MCF 10A (cell line): ENCODE data around the gene LSP1. TPM values are rescaled to one million over a fixed set of nuclear protein-coding genes. Genes with fewer than 3 reads are reported as not detected.

Experiments
- BruUV-seq: library from RNA; stranded (reverse); fragments of 400-500 nt; replicated peaks from 2 replicates; lab custom pipeline; 2021; lab: Mats Ljungman, UMichigan
- CTCF ChIA-PET: fragments of 300-600 bp; sonication (Branson Sonifier 250); formaldehyde crosslinking; extraction: SDS; loops from one replicate; lab custom pipeline; 2021; ENCODE audit warnings: antibody characterized with exemption, inconsistent platforms; lab: Yijun Ruan, JAX
- POLR2A ChIA-PET: fragments of 300-600, 350-650 bp; sonication (Branson Sonifier 250); formaldehyde crosslinking; extraction: SDS; loops from one replicate; lab custom pipeline; 2020; ENCODE audit warnings: antibody characterized with exemption, inconsistent platforms; lab: Yijun Ruan, JAX
- DNase-seq: peaks from one replicate; pipeline ENCODE4 v3.0.0-alpha.2; 2018; ENCODE audit not compliant: unreplicated experiment
- H3K27ac Mint-ChIP-seq: one replicate; pipeline ENCODE4 v1.8.0; 2022; ENCODE audit warnings: mild to moderate bottlenecking, low read depth, mixed read lengths; ENCODE audit not compliant: unreplicated experiment
- H3K27me3 Mint-ChIP-seq: one replicate; pipeline ENCODE4 v1.8.0; 2022; ENCODE audit warnings: mixed read lengths; ENCODE audit not compliant: insufficient read depth, unreplicated experiment
- H3K36me3 Mint-ChIP-seq: one replicate; pipeline ENCODE4 v1.8.0; 2022; ENCODE audit warnings: mild to moderate bottlenecking, moderate library complexity, mixed read lengths; ENCODE audit not compliant: insufficient read depth, unreplicated experiment
- H3K4me1 Mint-ChIP-seq: one replicate; pipeline ENCODE4 v1.8.0; 2022; ENCODE audit warnings: mixed read lengths; ENCODE audit not compliant: insufficient read depth, unreplicated experiment
- H3K4me3 Mint-ChIP-seq: one replicate; pipeline ENCODE4 v1.8.0; 2022; ENCODE audit warnings: mild to moderate bottlenecking, moderate library complexity, mixed read lengths; ENCODE audit not compliant: unreplicated experiment
- H3K9me3 Mint-ChIP-seq: one replicate; pipeline ENCODE4 v1.8.0; 2022; ENCODE audit warnings: mixed read lengths; ENCODE audit not compliant: unreplicated experiment
- CTCF ChIP-seq: fragments of 200-600 bp; IDR thresholded peaks from one replicate; pipeline ENCODE4 v1.8.0; 2022; ENCODE audit warnings: antibody characterized with exemption, mild to moderate bottlenecking; ENCODE audit not compliant: unreplicated experiment
- intact Hi-C: fragments of 100-400 bp; cut with micrococcal nuclease; formaldehyde crosslinking; loops from 2 replicates; pipeline ENCODE4 v1.14.1; 2022
- total RNA-seq: library from RNA; stranded (reverse); gene quantifications from 2 replicates; pipeline ENCODE4 v1.2.3, GENCODE V29; 2022

Gene LSP1
- total RNA-seq, 1 experiment from 2014 or later = 3.7 TPM

- no TSS peak for BruUV-seq
- Mint-ChIP-seq H3K27me3 (peaks cover 20% of the 10 kb centered on the region), H3K27ac (no peak overlapping the region), H3K9me3 (no peaks in the 10 kb centered on the region), H3K4me3 (no peak overlapping the region), H3K4me1 (peaks cover 5% of the 10 kb centered on the region), H3K36me3 (no peaks in the 10 kb centered on the region)
- ChIA-PET POLR2A (no interaction called here), CTCF (no interaction called here)
- intact Hi-C loops = no loop called here
- TF ChIP-seq CTCF = no peak
- no peak for DNase-seq
These were observed 74.4 kb downstream of the LSP1 start for GRCh38 chr11:1927026-1927847.

DNA sequence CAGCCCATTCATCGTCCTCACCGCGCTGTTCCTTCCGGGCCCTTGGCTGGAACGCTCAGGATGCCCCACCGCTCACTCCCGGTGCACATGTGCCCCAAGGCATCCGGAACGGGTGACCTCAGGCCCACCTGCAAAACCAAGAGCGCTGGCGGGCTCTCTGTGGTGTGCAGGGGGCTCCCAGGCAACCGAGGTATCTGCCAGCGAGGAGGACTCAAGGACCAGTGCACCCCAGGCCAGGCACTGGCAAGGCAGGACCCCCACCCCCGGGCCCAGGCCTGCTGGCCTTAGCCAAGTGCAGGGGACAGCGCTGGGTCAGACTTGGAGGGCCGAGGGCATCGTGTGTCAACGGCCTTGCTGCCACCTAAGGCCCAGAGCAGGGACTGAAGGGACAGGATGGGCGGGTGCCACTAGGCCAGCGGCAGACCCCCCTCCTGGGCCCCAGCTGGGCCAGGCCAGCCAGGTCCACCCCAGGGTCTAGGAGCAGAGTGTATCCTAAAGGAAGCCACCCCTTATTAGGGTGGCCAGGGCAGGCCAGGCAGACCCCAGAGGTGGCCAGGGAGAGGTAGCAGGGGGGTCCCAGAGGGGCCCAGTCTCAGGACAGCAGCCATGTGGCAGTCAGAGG, 75.1 kb downstream of the LSP1 start:
- DNase-seq = no peak
- intact Hi-C loops = no loop called here
- POLR2A ChIA-PET = no interaction called here
- no TSS peak for BruUV-seq
- H3K27ac Mint-ChIP-seq = no peak overlapping the region
- no peaks in the 10 kb centered on the region for H3K9me3 Mint-ChIP-seq
- CTCF ChIA-PET = no interaction called here
- no peaks in the 10 kb centered on the region for H3K36me3 Mint-ChIP-seq
- H3K4me1 Mint-ChIP-seq = peaks cover 5% of the 10 kb centered on the region
- no peak overlapping the region for H3K4me3 Mint-ChIP-seq
- peaks cover 27% of the 10 kb centered on the region for H3K27me3 Mint-ChIP-seq
- no peak for TF ChIP-seq CTCF

- BruUV-seq = no TSS peak
- H3K9me3 Mint-ChIP-seq = no peaks in the 10 kb centered on the region
- no peak for DNase-seq
- no peak for TF ChIP-seq CTCF
- H3K27ac Mint-ChIP-seq = no peak overlapping the region
- H3K36me3 Mint-ChIP-seq = no peaks in the 10 kb centered on the region
- H3K4me3 Mint-ChIP-seq = no peak overlapping the region
- H3K4me1 Mint-ChIP-seq = peaks cover 5% of the 10 kb centered on the region
- ChIA-PET CTCF (no interaction called here), POLR2A (no interaction called here)
- H3K27me3 Mint-ChIP-seq = peaks cover 32% of the 10 kb centered on the region
- intact Hi-C loops = no loop called here
These were observed 75.6 kb downstream of the LSP1 start for GRCh38 chr11:1928470-1928890.

- intact Hi-C loops = no loop called here
- no peak for TF ChIP-seq CTCF
- POLR2A ChIA-PET = no interaction called here
- no peaks in the 10 kb centered on the region for H3K36me3 Mint-ChIP-seq
- H3K27me3 Mint-ChIP-seq = peaks cover 35% of the 10 kb centered on the region
- no peaks in the 10 kb centered on the region for H3K9me3 Mint-ChIP-seq
- CTCF ChIA-PET = no interaction called here
- no peak overlapping the region for H3K27ac Mint-ChIP-seq
- H3K4me1 Mint-ChIP-seq = peaks cover 5% of the 10 kb centered on the region
- H3K4me3 Mint-ChIP-seq = no peak overlapping the region
- no TSS peak for BruUV-seq
- no peak for DNase-seq
These were observed 76.1 kb downstream of the LSP1 start for GRCh38 chr11:1928891-1929541.
